DND-41 (cell line): Measurements from ENCODE around the gene PTPRN2.
A peak's percentile ranks its signal among the peaks of the same experiment; 100 is the strongest.

Source experiments
- ATAC-seq: fragments of 200-7000 bp; cut with Tn5 transposase; 3 replicates; pipeline ENCODE4 v1.9.1; 2021; ENCODE audit warnings: low read depth; ENCODE audit not compliant: insufficient read depth
- DNase-seq: peaks from one replicate; pipeline ENCODE4 v3.0.0-alpha.2; 2020
- H2AFZ ChIP-seq: 2 replicates; pipeline ENCODE4 v1.6.0; 2012; ENCODE audit warnings: low read depth, low read length
- H3K27ac ChIP-seq: 2 replicates; pipeline ENCODE4 v1.5.1; 2012; ENCODE audit warnings: low read length, inconsistent platforms
- H3K27me3 ChIP-seq: fragments of 200-600 bp; sonication (generic); 2 replicates; pipeline ENCODE4 v1.6.0; 2012; ENCODE audit warnings: low read length, mild to moderate bottlenecking, inconsistent platforms; ENCODE audit not compliant: insufficient read depth, poor library complexity
- H3K36me3 ChIP-seq: 2 replicates; pipeline ENCODE4 v1.5.1; 2012; ENCODE audit warnings: low read length, inconsistent platforms; ENCODE audit not compliant: insufficient read depth
- H3K4me1 ChIP-seq: 2 replicates; pipeline ENCODE4 v1.5.1; 2012; ENCODE audit warnings: mild to moderate bottlenecking, low read length; ENCODE audit not compliant: insufficient read depth
- H3K4me2 ChIP-seq: 2 replicates; pipeline ENCODE4 v1.6.0; 2012; ENCODE audit warnings: mild to moderate bottlenecking, moderate library complexity, low read length, inconsistent platforms; ENCODE audit not compliant: insufficient read depth
- H3K4me3 ChIP-seq, 2 experiments: fragments of 200-600 bp in 1 of 2; shearing (Covaris generic) in 1 of 2; 2 replicates each; pipeline ENCODE4 v1.5.1; 2012 to 2016; ENCODE audit warnings: inconsistent platforms in 2 of 2, low read length in 2 of 2, mild to moderate bottlenecking in 2 of 2, low read depth in 1 of 2, moderate library complexity in 1 of 2
- H3K79me2 ChIP-seq: 2 replicates; pipeline ENCODE4 v1.6.0; 2012; ENCODE audit warnings: low read length, inconsistent platforms; ENCODE audit not compliant: insufficient read depth
- H3K9ac ChIP-seq: 2 replicates; pipeline ENCODE4 v1.6.0; 2012; ENCODE audit warnings: low read depth, mild to moderate bottlenecking, inconsistent platforms, low read length, moderate library complexity
- H3K9me3 ChIP-seq: 2 replicates; pipeline ENCODE4 v1.5.1; 2012; ENCODE audit warnings: low read length, moderate library complexity, mild to moderate bottlenecking, inconsistent platforms; ENCODE audit not compliant: insufficient read depth, severe bottlenecking
- H4K20me1 ChIP-seq: 2 replicates; pipeline ENCODE4 v1.6.0; 2012; ENCODE audit warnings: low read length; ENCODE audit not compliant: insufficient read depth
- EZH2 ChIP-seq: IDR thresholded peaks from 3 replicates; pipeline ENCODE4 v1.6.1; 2012; ENCODE audit warnings: borderline replicate concordance, low read depth, mild to moderate bottlenecking, moderate library complexity, low read length, inconsistent platforms; ENCODE audit not compliant: severe bottlenecking
- TF ChIP-seq, protein P1 (sequence below): IDR thresholded peaks from 2 replicates; pipeline ENCODE4 v1.5.1; 2012; ENCODE audit warnings: borderline replicate concordance, low read length, moderate library complexity, mild to moderate bottlenecking; ENCODE audit not compliant: poor library complexity, severe bottlenecking; ENCODE audit errors: extremely low read depth

Gene PTPRN2

DNA sequence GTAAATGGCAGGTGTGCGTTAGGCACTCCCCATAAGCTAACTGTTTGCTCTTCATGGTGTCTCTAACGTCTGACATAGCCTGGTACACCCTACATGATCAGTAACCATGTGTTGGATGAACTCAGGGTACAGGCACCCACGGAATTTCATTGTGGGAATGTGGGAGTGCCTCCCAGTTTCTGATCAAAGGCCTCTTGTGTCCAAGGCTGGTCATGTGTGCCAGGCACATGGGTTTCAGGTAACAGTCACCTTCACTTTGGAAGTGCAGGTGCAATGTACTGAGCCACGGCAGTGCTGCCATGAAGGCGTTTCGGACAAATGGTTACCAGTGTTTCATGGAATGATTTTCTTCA lies 952.5 kb downstream of the PTPRN2 start:
- H3K4me2 ChIP-seq: no peak overlapping the region
- no peaks in the 10 kb centered on the region for H3K27me3 ChIP-seq
- H2AFZ ChIP-seq: no peak overlapping the region
- H3K9ac ChIP-seq: no peak overlapping the region
- H3K4me3 ChIP-seq: no peak overlapping the region
- DNase-seq (no peak), ATAC-seq (no peak)
- peaks cover 14% of the 10 kb centered on the region for H3K4me1 ChIP-seq
- H3K36me3 ChIP-seq: peaks cover 64% of the 10 kb centered on the region
- H3K79me2 ChIP-seq: peaks cover 65% of the 10 kb centered on the region
- TF ChIP-seq, protein P1, sequence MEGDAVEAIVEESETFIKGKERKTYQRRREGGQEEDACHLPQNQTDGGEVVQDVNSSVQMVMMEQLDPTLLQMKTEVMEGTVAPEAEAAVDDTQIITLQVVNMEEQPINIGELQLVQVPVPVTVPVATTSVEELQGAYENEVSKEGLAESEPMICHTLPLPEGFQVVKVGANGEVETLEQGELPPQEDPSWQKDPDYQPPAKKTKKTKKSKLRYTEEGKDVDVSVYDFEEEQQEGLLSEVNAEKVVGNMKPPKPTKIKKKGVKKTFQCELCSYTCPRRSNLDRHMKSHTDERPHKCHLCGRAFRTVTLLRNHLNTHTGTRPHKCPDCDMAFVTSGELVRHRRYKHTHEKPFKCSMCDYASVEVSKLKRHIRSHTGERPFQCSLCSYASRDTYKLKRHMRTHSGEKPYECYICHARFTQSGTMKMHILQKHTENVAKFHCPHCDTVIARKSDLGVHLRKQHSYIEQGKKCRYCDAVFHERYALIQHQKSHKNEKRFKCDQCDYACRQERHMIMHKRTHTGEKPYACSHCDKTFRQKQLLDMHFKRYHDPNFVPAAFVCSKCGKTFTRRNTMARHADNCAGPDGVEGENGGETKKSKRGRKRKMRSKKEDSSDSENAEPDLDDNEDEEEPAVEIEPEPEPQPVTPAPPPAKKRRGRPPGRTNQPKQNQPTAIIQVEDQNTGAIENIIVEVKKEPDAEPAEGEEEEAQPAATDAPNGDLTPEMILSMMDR: no peak
- peaks cover 2% of the 10 kb centered on the region for H3K9me3 ChIP-seq
- H4K20me1 ChIP-seq: no peaks in the 10 kb centered on the region; the same call in 1 of the 2 replicates
- no peak overlapping the region for H3K27ac ChIP-seq

DNA sequence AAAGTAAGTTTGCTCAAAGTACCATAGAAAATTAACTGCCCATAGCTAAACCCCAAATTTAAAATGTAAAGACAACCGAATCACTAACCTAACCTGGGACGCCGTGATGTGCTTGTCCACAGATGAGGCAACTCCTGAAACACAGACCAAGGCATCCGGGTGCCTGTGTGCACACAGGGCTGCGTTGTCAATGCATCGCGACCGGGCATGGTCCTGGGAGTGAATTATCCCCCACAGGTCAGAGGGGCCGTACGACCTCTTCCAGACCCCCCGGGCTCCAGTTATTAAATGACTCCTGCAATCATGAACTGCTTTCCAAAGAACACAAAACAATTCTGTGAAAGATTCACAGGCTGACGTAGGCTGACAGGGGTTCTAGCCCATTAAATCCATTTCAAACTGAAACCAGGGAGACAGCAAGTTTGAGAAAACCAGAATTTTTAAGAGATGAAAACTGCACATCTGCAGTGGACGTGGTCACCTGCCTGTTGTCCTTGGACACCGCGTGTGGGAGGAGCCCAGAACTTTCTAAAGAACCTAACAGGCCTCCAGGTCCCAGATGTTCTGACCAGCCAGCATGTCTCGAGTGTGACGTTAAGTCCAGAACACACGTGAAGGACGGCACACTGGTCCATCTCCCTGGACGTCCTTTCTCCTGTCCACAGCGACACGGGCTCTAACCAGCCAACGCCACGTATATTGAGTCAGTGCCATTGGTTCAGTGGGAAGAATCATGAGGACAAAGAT lies 953.0 kb downstream of the PTPRN2 start:
- no peaks in the 10 kb centered on the region for H3K27me3 ChIP-seq
- H4K20me1 ChIP-seq: no peaks in the 10 kb centered on the region; the same call in 1 of the 2 replicates
- no peak for DNase-seq
- H2AFZ ChIP-seq: no peak overlapping the region
- no peak overlapping the region for H3K9ac ChIP-seq
- H3K36me3 ChIP-seq: peaks cover 64% of the 10 kb centered on the region
- no peak overlapping the region for H3K4me3 ChIP-seq
- H3K4me1 ChIP-seq: peaks cover 20% of the 10 kb centered on the region
- H3K9me3 ChIP-seq: no peaks in the 10 kb centered on the region
- no peak for TF ChIP-seq EZH2
- TF ChIP-seq, protein P1: no peak
- H3K27ac ChIP-seq: peak overlapping the region; percentile 27; the same call in 1 of the 2 replicates
- H3K4me2 ChIP-seq: no peak overlapping the region
- ATAC-seq: no peak
- peaks cover 67% of the 10 kb centered on the region for H3K79me2 ChIP-seq

DNA sequence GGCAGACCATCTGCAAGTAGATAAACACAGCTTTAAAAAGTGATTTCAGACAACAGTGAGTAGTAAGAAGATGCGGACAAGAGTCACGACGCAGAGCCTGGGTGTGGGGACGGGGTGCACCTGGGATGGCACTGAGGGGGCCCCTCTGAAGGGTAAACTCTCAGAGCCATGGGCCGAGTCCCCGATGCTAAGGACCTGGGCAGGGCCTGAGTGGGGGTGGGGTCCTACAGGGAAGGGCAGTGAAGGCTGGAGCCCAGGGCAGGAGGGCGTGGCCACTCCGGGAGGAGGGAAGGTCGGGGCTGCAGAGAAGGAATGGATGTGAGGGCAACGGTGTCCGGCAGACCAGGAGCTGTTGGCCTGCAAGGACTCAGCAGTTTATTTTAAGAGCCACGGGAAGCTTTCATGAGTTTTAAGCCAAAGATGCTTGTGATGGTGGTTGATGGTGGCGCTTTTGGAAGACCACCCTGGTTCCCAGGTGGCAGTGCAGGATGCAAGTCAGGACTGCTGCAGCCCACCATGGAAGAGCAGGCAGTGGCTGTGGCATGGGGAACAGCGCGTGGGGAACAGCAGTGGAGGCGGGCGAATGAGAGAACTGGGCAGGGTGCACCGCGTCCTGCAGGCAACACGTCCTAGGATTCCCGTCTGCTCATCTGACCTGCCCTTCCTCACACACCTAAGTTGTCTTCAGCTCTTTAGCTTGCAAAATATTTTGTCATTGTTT lies 954.0 kb downstream of the PTPRN2 start:
- Histone ChIP-seq H4K20me1 (no peaks in the 10 kb centered on the region; the same call in 1 of the 2 replicates), H3K79me2 (peaks cover 67% of the 10 kb centered on the region), H3K9me3 (no peaks in the 10 kb centered on the region), H3K4me1 (peaks cover 29% of the 10 kb centered on the region), H3K4me3 (no peak overlapping the region), H3K27me3 (no peaks in the 10 kb centered on the region), H3K4me2 (no peak overlapping the region), H3K36me3 (peaks cover 64% of the 10 kb centered on the region), H2AFZ (no peak overlapping the region), H3K9ac (no peak overlapping the region), H3K27ac (no peak overlapping the region; the same call in 1 of the 2 replicates)
- ATAC-seq: no peak
- no peak for TF ChIP-seq EZH2
- TF ChIP-seq, protein P1: no peak
- DNase-seq: no peak
